GM12878 (cell line): ENCODE data around the gene PTPRM.

Experiments
- CREB1 ChIP-seq: IDR thresholded peaks from 2 replicates; pipeline ENCODE4 v1.6.1; 2012; ENCODE audit warnings: low read depth, mild to moderate bottlenecking, inconsistent platforms
- CTCF ChIP-seq, 3 experiments: IDR thresholded peaks in 2 of 3; conservative IDR thresholded peaks in 1 of 3; 2 replicates each; pipeline ENCODE4 v1.5.1; 2011; ENCODE audit warnings: low read depth in 3 of 3, low read length in 3 of 3, mild to moderate bottlenecking in 3 of 3, control low read depth in 2 of 3, moderate library complexity in 2 of 3, inconsistent platforms in 1 of 3, mixed read lengths in 1 of 3; ENCODE audit not compliant: control insufficient read depth in 2 of 3, insufficient read depth in 1 of 3; ENCODE audit errors: extremely low read depth in 1 of 3
- EGR1 ChIP-seq, 2 experiments: IDR thresholded peaks; 1 replicate in 1 of 2; 2 replicates in 1 of 2; pipeline ENCODE4 v1.6.1; 2011 to 2012; ENCODE audit warnings: low read depth in 2 of 2, low read length in 2 of 2, borderline replicate concordance in 1 of 2, mild to moderate bottlenecking in 1 of 2, moderate library complexity in 1 of 2
- GABPA ChIP-seq: IDR thresholded peaks from 2 replicates; pipeline ENCODE4 v1.6.1; 2014; ENCODE audit warnings: antibody characterized with exemption, low read depth, mild to moderate bottlenecking, inconsistent platforms
- JUNB ChIP-seq: IDR thresholded peaks from 2 replicates; pipeline ENCODE4 v1.6.1; 2016; ENCODE audit warnings: antibody characterized with exemption, mild to moderate bottlenecking
- MAX ChIP-seq: IDR thresholded peaks from 2 replicates; pipeline ENCODE4 v1.6.1; 2012; ENCODE audit warnings: low read depth, low read length, improper control_type of control experiment
- RAD21 ChIP-seq: IDR thresholded peaks from 2 replicates; pipeline ENCODE4 v1.6.1; 2011; ENCODE audit warnings: mild to moderate bottlenecking, low read depth, low read length, moderate library complexity; ENCODE audit not compliant: insufficient read depth
- STAT1 ChIP-seq: fragments of 450-650 bp; conservative IDR thresholded peaks from 2 replicates; pipeline ENCODE4 v1.6.1; 2014; ENCODE audit warnings: antibody characterized with exemption, mild to moderate bottlenecking

- no peak for TF ChIP-seq CREB1
- no peak for TF ChIP-seq STAT1
- TF ChIP-seq EGR1 (IDR thresholded peaks at IDR 0.05; ENCODE audit: borderline replicate concordance in 1 of 2, low read depth in 2 of 2, low read length in 2 of 2), result no peak
- no peak for TF ChIP-seq CTCF (IDR thresholded peaks at IDR 0.05 in 2 of 3, conservative IDR thresholded peaks at IDR 0.05 in 1 of 3; ENCODE audit: control insufficient read depth in 2 of 3, extremely low read depth in 1 of 3, insufficient read depth in 1 of 3, low read depth in 3 of 3, low read length in 3 of 3)
- TF ChIP-seq RAD21, result no peak
- TF ChIP-seq JUNB, result no peak
- no peak for TF ChIP-seq MAX
- TF ChIP-seq GABPA, result no peak
Observed at GRCh38 chr18:7898181-7898580, 331.1 kb downstream of the PTPRM start.
